ENCODE data around the gene BLVRA. TPM values are rescaled to one million over a fixed set of nuclear protein-coding genes. Genes with fewer than 3 reads are reported as not detected.

The BLVRA gene
- total RNA-seq, 1 experiment from 2014 or later = 36.4 TPM

GRCh38 chr7:43790834-43791233 is 32.4 kb downstream of the BLVRA start:
- no peaks in the 10 kb centered on the region for H3K9me2 ChIP-seq (ENCODE audit: insufficient read depth)
- no peak overlapping the region for H2AFZ ChIP-seq
- H3K9me3 ChIP-seq (ENCODE audit: insufficient read depth, low read depth) = no peaks in the 10 kb centered on the region
- no peaks in the 10 kb centered on the region for H4K20me1 ChIP-seq (ENCODE audit: insufficient read depth)
- no peak overlapping the region for H3K27ac ChIP-seq
- no peaks in the 10 kb centered on the region for H3K27me3 ChIP-seq (ENCODE audit: insufficient read depth, low read depth)
- intact Hi-C loops (cut with micrococcal nuclease; ENCODE audit: unreplicated experiment) = no loop called here
- H3K36me3 ChIP-seq (ENCODE audit: low read depth) = no peaks in the 10 kb centered on the region; the same call in 1 of the 2 replicates
- no peak overlapping the region for H3K4me3 ChIP-seq
- BruUV-seq (replicated peaks) = no TSS peak
- peaks cover 5% of the 10 kb centered on the region for H3K4me1 ChIP-seq (replicated peaks; ENCODE audit: insufficient read depth)
- DNase-seq = no peak
- ChIA-PET CTCF (no interaction called here), POLR2A (ENCODE audit: unreplicated experiment) (no interaction called here)
- TF ChIP-seq CTCF (conservative IDR thresholded peaks at IDR 0.05) (no peak), EZH2 (IDR thresholded peaks at IDR 0.05; ENCODE audit: low read depth) (no peak)
- H3K79me2 ChIP-seq (ENCODE audit: low read depth) = no peaks in the 10 kb centered on the region
- no peak overlapping the region for H3K4me2 ChIP-seq
- H3F3A ChIP-seq (ENCODE audit: insufficient read depth, low read depth) = no peaks in the 10 kb centered on the region

- H3K4me3 ChIP-seq = no peak overlapping the region
- no peaks in the 10 kb centered on the region for H3K79me2 ChIP-seq (ENCODE audit: low read depth)
- BruUV-seq (replicated peaks) = no TSS peak
- no peaks in the 10 kb centered on the region for H3K9me3 ChIP-seq (ENCODE audit: insufficient read depth, low read depth)
- TF ChIP-seq CTCF (conservative IDR thresholded peaks at IDR 0.05) (no peak), EZH2 (IDR thresholded peaks at IDR 0.05; ENCODE audit: low read depth) (no peak)
- no peaks in the 10 kb centered on the region for H3K27me3 ChIP-seq (ENCODE audit: insufficient read depth, low read depth)
- H3K4me1 ChIP-seq (replicated peaks; ENCODE audit: insufficient read depth) = no peaks in the 10 kb centered on the region
- H3K27ac ChIP-seq = no peak overlapping the region
- H2AFZ ChIP-seq = no peak overlapping the region
- H4K20me1 ChIP-seq (ENCODE audit: insufficient read depth) = no peaks in the 10 kb centered on the region
- intact Hi-C loops (cut with micrococcal nuclease; ENCODE audit: unreplicated experiment) = no loop called here
- no peaks in the 10 kb centered on the region for H3F3A ChIP-seq (ENCODE audit: insufficient read depth, low read depth)
- no peak for DNase-seq
- POLR2A ChIA-PET (ENCODE audit: unreplicated experiment) = no interaction called here
- H3K36me3 ChIP-seq (ENCODE audit: low read depth) = no peaks in the 10 kb centered on the region; the same call in 1 of the 2 replicates
- H3K4me2 ChIP-seq = no peak overlapping the region
- no peaks in the 10 kb centered on the region for H3K9me2 ChIP-seq (ENCODE audit: insufficient read depth)
- CTCF ChIA-PET = no interaction called here
Observed at GRCh38 chr7:43791665-43792064, 33.2 kb downstream of the BLVRA start.

GRCh38 chr7:43792471-43793150 is 34.1 kb downstream of the BLVRA start:
- H3K27ac ChIP-seq = no peak overlapping the region
- no peaks in the 10 kb centered on the region for H3K9me2 ChIP-seq (ENCODE audit: insufficient read depth)
- H3K27me3 ChIP-seq (ENCODE audit: insufficient read depth, low read depth) = no peaks in the 10 kb centered on the region
- H3K79me2 ChIP-seq (ENCODE audit: low read depth) = no peaks in the 10 kb centered on the region
- no peak overlapping the region for H3K4me3 ChIP-seq
- no TSS peak for BruUV-seq (replicated peaks)
- CTCF ChIA-PET = interaction anchor here (0.8 kb wide), 1 partner anchor 210 kb away, joined by 14 read pairs; the partner anchor contains the start of gene STK17A
- H3F3A ChIP-seq (ENCODE audit: insufficient read depth, low read depth) = no peaks in the 10 kb centered on the region
- no peak overlapping the region for H3K4me2 ChIP-seq
- no peaks in the 10 kb centered on the region; the same call in 1 of the 2 replicates for H3K36me3 ChIP-seq (ENCODE audit: low read depth)
- no peaks in the 10 kb centered on the region for H3K9me3 ChIP-seq (ENCODE audit: insufficient read depth, low read depth)
- POLR2A ChIA-PET (ENCODE audit: unreplicated experiment) = interaction anchor here (0.5 kb wide), 1 partner anchor 591 kb away, joined by 4 read pairs; no protein-coding TSS in a partner anchor
- TF ChIP-seq CTCF (conservative IDR thresholded peaks at IDR 0.05) (no peak), EZH2 (IDR thresholded peaks at IDR 0.05; ENCODE audit: low read depth) (no peak)
- intact Hi-C loops (cut with micrococcal nuclease; ENCODE audit: unreplicated experiment) = no loop called here
- H2AFZ ChIP-seq = no peak overlapping the region
- no peaks in the 10 kb centered on the region for H4K20me1 ChIP-seq (ENCODE audit: insufficient read depth)
- no peaks in the 10 kb centered on the region for H3K4me1 ChIP-seq (replicated peaks; ENCODE audit: insufficient read depth)
- no peak for DNase-seq
